ENCODE measurements around the gene ACOT11. TPM values are rescaled to one million over a fixed set of nuclear protein-coding genes. Genes with fewer than 3 reads are reported as not detected.
"Not testable (repeated sequence)": the region's sequence is repeated elsewhere in the genome, so short reads cannot be mapped to it uniquely, and the experiment has no call there.

ACOT11 gene
- not detected for polyA plus RNA-seq (ENCODE audit: low read depth in 6 of 6)

- Mint-ChIP-seq H3K4me1 (peaks cover 5 to 13% (median 6%) of the 10 kb centered on the region in 3 donors), H3K9me3 (no peaks in the 10 kb centered on the region), H3K4me3 (no peak within 1 kb of the TSS), H3K36me3 (no peaks in the 10 kb centered on the region), H3K27ac (peak within 1 kb of the TSS in 1 of 6 donors; percentile 38), H3K27me3 (peaks cover 21 to 36% (median 29%) of the 10 kb centered on the region in 3 donors)
- no peak for ATAC-seq (ENCODE audit: low read depth in 2 of 2)
- no peak for DNase-seq
Measured at GRCh38 chr1:54547601-54548388, at the start of gene ACOT11. ACOT11 (plus strand) TSS chr1:54548228; CDS start chr1:54548310, 82 bp downstream.

GRCh38 chr1:54498383-54499096 lies 49.5 kb upstream of the ACOT11 start:
- DNase-seq = no peak
- no peak for ATAC-seq (ENCODE audit: low read depth in 2 of 2)
- Mint-ChIP-seq H3K4me3 (peak overlapping the region; percentile 41 to 77 (median 74)), H3K9me3 (peaks cover 9 to 23% (median 16%) of the 10 kb centered on the region in 7 donors), H3K27ac (no peak overlapping the region), H3K36me3 (peaks cover 4 to 23% of the 10 kb centered on the region in 2 donors), H3K27me3 (peaks cover 34 to 57% (median 44%) of the 10 kb centered on the region in 3 donors), H3K4me1 (peaks cover 27 to 33% (median 31%) of the 10 kb centered on the region in 3 donors)

- H3K4me3 Mint-ChIP-seq = peak overlapping the region; percentile 41 to 76 (median 71)
- ATAC-seq (ENCODE audit: low read depth in 2 of 2) (no peak), DNase-seq (no peak)
- H3K27me3 Mint-ChIP-seq = peaks cover 31 to 57% (median 46%) of the 10 kb centered on the region in 3 donors
- peaks cover 9 to 23% (median 16%) of the 10 kb centered on the region in 7 donors for H3K9me3 Mint-ChIP-seq
- H3K4me1 Mint-ChIP-seq = peaks cover 24 to 30% (median 29%) of the 10 kb centered on the region in 3 donors
- H3K36me3 Mint-ChIP-seq = peaks cover 4 to 21% of the 10 kb centered on the region in 2 donors
- H3K27ac Mint-ChIP-seq = no peak overlapping the region
Measured at GRCh38 chr1:54499097-54499359, 49.0 kb upstream of the ACOT11 start.

GRCh38 chr1:54499360-54500106 lies 48.5 kb upstream of the ACOT11 start:
- Mint-ChIP-seq H3K4me3 (peak overlapping the region; percentile 41 to 83 (median 71)), H3K36me3 (peaks cover 4 to 21% of the 10 kb centered on the region in 2 donors), H3K27ac (no peak overlapping the region), H3K27me3 (peaks cover 31 to 53% (median 45%) of the 10 kb centered on the region in 3 donors), H3K4me1 (peaks cover 24 to 30% (median 29%) of the 10 kb centered on the region in 3 donors), H3K9me3 (peaks cover 9 to 23% (median 16%) of the 10 kb centered on the region in 7 donors)
- no peak for DNase-seq
- ATAC-seq (ENCODE audit: low read depth in 2 of 2) = peak; percentile 50 to 61

GRCh38 chr1:54500107-54500431 lies 48.0 kb upstream of the ACOT11 start:
- H3K4me3 Mint-ChIP-seq = peak overlapping the region in 7 of 8 donors; percentile 48 to 83 (median 68)
- H3K27me3 Mint-ChIP-seq = peaks cover 31 to 47% (median 41%) of the 10 kb centered on the region in 3 donors
- DNase-seq (no peak), ATAC-seq (ENCODE audit: low read depth in 2 of 2) (no peak)
- H3K9me3 Mint-ChIP-seq = peaks cover 9 to 23% (median 15%) of the 10 kb centered on the region in 7 donors
- peaks cover 4 to 21% of the 10 kb centered on the region in 2 donors for H3K36me3 Mint-ChIP-seq
- peaks cover 24 to 30% (median 29%) of the 10 kb centered on the region in 3 donors for H3K4me1 Mint-ChIP-seq
- no peak overlapping the region for H3K27ac Mint-ChIP-seq

- H3K4me1 Mint-ChIP-seq = peaks cover 19 to 25% (median 24%) of the 10 kb centered on the region in 3 donors
- H3K9me3 Mint-ChIP-seq = peaks cover 6 to 16% (median 12%) of the 10 kb centered on the region in 7 donors
- H3K27me3 Mint-ChIP-seq = peaks cover 31 to 42% (median 41%) of the 10 kb centered on the region in 3 donors
- H3K36me3 Mint-ChIP-seq = peaks cover under 1 to 19% of the 10 kb centered on the region in 2 donors
- no peak for ATAC-seq (ENCODE audit: low read depth in 2 of 2)
- no peak overlapping the region for H3K27ac Mint-ChIP-seq
- H3K4me3 Mint-ChIP-seq = no peak overlapping the region
- DNase-seq = no peak
Measured at GRCh38 chr1:54501849-54502248, 46.2 kb upstream of the ACOT11 start.

GRCh38 chr1:54502342-54502741 lies 45.7 kb upstream of the ACOT11 start:
- Mint-ChIP-seq H3K4me3 (no peak overlapping the region), H3K27me3 (peaks cover 29 to 43% (median 42%) of the 10 kb centered on the region in 3 donors), H3K36me3 (peaks cover 0 to 14% of the 10 kb centered on the region in 2 donors), H3K9me3 (peaks cover 3 to 12% (median 11%) of the 10 kb centered on the region in 7 donors), H3K27ac (peak overlapping the region in 2 of 6 donors; percentile 58 to 82), H3K4me1 (peaks cover 14 to 20% (median 19%) of the 10 kb centered on the region in 3 donors)
- ATAC-seq (ENCODE audit: low read depth in 2 of 2) (no peak), DNase-seq (no peak)

GRCh38 chr1:54506594-54506993 lies 41.4 kb upstream of the ACOT11 start:
- Mint-ChIP-seq H3K27me3 (peaks cover 11 to 37% (median 28%) of the 10 kb centered on the region in 3 donors), H3K27ac (peak overlapping the region in 1 of 6 donors; percentile 93), H3K4me1 (no peaks in the 10 kb centered on the region), H3K4me3 (peak overlapping the region in 1 of 8 donors; percentile 28), H3K9me3 (peaks cover 0 to 1% (median 0%) of the 10 kb centered on the region in 7 donors), H3K36me3 (no peaks in the 10 kb centered on the region)
- DNase-seq = no peak
- no peak for ATAC-seq (ENCODE audit: low read depth in 2 of 2)

GRCh38 chr1:54507033-54507870 lies 40.8 kb upstream of the ACOT11 start:
- DNase-seq (no peak), ATAC-seq (ENCODE audit: low read depth in 2 of 2) (no peak)
- Mint-ChIP-seq H3K27ac (no peak overlapping the region), H3K9me3 (peaks cover 0 to 3% (median 0%) of the 10 kb centered on the region in 7 donors), H3K4me1 (no peaks in the 10 kb centered on the region), H3K4me3 (no peak overlapping the region), H3K27me3 (peaks cover 7 to 31% (median 21%) of the 10 kb centered on the region in 3 donors), H3K36me3 (no peaks in the 10 kb centered on the region)

- no peaks in the 10 kb centered on the region for H3K4me1 Mint-ChIP-seq
- DNase-seq = no peak
- no peak for ATAC-seq (ENCODE audit: low read depth in 2 of 2)
- H3K27me3 Mint-ChIP-seq = peaks cover 4 to 15% (median 14%) of the 10 kb centered on the region in 3 donors
- H3K4me3 Mint-ChIP-seq = no peak overlapping the region
- peaks cover 0 to 2% (median 0%) of the 10 kb centered on the region in 7 donors for H3K9me3 Mint-ChIP-seq
- H3K27ac Mint-ChIP-seq = peak overlapping the region in 1 of 6 donors; percentile 89
- no peaks in the 10 kb centered on the region for H3K36me3 Mint-ChIP-seq
Measured at GRCh38 chr1:54510715-54511270, 37.2 kb upstream of the ACOT11 start.

- peak overlapping the region in 1 of 6 donors; percentile 48 for H3K27ac Mint-ChIP-seq
- H3K4me3 Mint-ChIP-seq = not testable (repeated sequence)
Measured at GRCh38 chr1:54513921-54514580, 34.0 kb upstream of the ACOT11 start.

More at GRCh38 chr1:54513921-54514580, 34.0 kb upstream of the ACOT11 start:
- H3K27me3 Mint-ChIP-seq = peaks cover 8 to 17% (median 14%) of the 10 kb centered on the region in 3 donors
- ATAC-seq (ENCODE audit: low read depth in 2 of 2); H3K4me1 Mint-ChIP-seq; H3K36me3 Mint-ChIP-seq; H3K9me3 Mint-ChIP-seq; DNase-seq: not testable (repeated sequence)
